T1000 (cell line): ENCODE measurements around the gene AKAP1.

Experiments used
- DNase-seq: peaks from one replicate; lab custom pipeline; 2025; ENCODE audit warnings: mixed read lengths; lab: John Stamatoyannopoulos, UW

AKAP1 gene

DNA sequence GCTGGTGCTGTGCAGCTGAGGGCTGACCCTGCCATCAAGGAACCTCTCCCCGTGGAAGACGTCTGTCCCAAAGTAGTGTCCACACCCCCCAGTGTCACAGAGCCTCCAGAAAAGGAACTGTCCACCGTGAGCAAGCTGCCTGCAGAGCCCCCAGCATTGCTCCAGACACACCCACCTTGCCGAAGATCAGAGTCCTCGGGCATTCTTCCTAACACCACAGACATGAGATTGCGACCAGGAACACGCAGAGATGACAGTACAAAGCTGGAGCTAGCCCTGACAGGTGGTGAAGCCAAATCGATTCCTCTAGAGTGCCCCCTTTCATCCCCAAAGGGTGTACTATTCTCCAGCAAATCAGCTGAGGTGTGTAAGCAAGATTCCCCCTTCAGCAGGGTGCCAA lies 20.5 kb downstream of the AKAP1 start:
- DNase-seq, result no peak

DNA sequence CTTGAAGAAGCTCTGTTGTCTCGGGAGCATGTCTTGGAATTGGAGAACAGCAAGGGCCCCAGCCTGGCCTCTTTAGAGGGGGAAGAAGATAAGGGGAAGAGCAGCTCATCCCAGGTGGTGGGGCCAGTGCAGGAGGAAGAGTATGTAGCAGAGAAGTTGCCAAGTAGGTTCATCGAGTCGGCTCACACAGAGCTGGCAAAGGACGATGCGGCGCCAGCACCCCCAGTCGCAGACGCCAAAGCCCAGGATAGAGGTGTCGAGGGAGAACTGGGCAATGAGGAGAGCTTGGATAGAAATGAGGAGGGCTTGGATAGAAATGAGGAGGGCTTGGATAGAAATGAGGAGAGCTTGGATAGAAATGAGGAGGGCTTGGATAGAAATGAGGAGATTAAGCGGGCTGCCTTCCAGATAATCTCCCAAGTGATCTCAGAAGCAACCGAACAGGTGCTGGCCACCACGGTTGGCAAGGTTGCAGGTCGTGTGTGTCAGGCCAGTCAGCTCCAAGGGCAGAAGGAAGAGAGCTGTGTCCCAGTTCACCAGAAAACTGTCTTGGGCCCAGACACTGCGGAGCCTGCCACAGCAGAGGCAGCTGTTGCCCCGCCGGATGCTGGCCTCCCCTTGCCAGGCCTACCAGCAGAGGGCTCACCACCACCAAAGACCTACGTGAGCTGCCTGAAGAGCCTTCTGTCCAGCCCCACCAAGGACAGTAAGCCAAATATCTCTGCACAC lies 21.2 kb downstream of the AKAP1 start:
- DNase-seq, result no peak

DNA sequence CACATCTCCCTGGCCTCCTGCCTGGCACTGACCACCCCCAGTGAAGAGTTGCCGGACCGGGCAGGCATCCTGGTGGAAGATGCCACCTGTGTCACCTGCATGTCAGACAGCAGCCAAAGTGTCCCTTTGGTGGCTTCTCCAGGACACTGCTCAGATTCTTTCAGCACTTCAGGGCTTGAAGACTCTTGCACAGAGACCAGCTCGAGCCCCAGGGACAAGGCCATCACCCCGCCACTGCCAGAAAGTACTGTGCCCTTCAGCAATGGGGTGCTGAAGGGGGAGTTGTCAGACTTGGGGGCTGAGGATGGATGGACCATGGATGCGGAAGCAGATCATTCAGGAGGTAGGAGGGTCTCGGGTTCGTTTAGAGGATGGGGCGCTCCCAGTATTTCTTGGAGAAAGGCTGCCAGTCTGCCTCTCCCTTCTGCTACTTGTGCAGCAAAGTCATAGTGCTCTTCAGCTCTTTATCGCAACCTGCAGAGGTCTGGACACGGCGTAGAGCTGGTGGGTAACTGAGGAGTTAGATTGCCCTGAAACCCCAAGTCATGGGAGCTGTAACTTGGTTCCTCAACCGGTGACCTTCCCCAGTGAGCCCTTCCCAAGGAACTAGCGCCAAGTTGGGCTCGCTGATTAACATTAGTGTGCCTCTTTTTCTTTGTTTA lies 21.9 kb downstream of the AKAP1 start:
- DNase-seq, result no peak

DNA sequence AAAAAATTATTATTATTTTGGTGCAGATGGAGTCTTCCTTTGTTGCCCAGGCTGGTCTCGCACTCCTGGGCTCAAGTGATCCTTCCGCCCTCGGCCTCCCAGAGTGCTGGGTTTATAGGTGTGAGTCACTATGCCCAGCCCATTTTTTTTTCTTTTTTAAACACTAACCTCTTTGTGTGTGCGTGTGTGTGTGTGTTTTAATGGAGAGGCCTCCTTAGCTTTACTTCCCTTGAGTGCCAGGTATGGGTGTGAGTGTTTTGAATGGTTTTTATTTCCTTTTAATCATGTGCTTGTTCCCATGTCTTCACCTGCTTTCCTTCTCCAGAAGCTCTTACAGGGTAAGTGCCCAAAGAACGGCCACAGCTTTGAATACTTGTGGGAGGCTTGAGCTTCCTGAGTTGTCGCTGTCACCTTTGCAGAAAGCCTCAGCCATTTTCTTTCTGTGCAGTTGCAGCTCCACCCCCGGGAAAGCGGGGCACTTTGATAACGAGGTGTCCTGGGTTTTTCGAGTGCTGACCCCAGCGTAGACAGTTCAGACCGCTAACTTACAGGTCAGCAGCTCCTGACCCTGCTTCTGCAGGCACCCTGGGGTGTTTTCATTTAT lies 22.6 kb downstream of the AKAP1 start:
- DNase-seq, result peak; percentile 62

DNA sequence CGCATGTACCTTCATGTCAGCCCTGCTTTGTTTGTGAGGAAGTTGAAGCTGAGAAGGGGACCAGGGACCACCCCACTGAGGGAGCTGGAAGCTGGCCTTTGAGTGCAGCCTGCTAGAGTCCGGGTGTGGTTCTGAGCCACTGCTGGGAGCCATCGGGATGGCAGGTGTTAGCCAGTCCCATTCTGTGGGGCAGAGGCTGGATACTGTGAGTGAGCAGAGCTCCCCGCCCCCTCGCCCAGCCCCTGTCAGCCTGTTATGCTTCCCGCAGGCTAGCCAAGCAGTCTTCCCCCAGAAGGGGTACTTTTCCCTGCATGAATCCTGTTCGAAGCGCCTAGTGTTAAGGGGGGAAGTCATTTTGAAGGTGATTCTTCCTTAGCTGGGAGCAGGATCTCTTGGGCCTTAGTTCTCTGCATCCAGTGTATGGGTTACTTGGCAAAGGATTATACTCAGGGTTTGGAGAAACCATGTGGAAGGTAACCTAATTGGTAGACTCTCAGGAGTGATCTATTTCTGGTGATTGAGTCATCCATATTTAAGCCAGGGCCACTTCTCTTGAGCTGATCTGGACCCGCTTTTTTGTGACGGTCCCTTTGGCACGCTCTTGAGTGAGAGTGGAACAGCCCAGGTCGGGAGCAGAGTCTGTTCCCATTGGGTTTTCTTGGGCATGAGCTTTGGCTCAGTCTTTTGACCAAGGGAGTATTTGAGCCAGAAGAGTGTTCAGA lies 23.8 kb downstream of the AKAP1 start:
- DNase-seq, result no peak

DNA sequence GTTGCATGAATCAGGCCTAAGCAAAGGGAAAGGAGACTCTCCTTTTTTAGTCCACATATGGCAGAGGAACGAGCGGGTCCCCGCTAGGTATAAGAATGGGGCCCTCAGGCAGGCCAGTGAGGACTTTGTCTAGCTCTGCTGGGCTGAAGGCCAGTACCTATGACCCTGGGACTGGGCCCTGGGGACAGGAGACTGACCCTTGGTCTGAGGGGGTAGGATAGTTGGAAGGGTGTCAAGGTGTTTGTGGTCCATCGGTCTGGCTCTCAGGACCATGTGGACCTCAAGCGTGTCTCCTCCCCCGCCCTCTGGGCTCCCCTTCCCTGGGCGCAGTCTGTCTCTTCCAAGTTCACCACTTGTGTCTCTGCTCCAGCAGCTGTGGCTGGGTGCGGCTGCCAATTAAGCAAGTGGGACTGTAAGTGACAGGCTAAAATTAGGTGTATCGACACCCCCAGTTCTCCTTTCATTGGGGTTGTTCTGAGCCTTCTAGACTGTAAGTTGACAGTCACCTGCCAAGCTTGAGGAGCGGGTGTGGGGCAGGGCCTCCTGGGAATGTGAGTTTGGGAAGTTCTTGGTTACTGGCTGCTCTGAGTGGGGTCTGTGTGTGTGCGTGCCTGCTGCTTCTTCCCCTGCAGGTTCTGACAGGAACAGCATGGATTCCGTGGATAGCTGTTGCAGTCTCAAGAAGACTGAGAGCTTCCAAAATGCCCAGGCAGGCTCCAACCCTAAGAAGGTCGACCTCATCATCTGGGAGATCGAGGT lies 24.5 kb downstream of the AKAP1 start:
- no peak for DNase-seq

DNA sequence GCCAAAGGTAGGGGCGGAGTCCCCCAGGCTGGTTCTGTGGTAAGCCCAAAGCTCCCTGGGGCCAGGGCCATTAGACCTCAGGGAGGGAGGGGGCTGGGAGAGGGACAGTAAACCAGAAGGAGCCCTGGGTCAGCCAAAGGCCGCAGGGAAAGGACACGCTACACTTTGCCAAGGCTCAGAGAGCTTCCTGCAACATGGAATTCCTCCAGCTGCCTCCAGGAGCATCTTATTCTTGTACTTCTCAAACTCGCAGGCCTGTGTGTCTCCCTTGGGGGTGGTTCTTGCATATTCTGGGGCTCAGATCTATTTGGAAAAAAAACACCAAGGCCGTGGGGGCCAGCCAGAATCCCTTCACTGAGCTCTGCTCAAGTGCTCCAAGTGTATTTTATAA lies 25.1 kb downstream of the AKAP1 start:
- no peak for DNase-seq

DNA sequence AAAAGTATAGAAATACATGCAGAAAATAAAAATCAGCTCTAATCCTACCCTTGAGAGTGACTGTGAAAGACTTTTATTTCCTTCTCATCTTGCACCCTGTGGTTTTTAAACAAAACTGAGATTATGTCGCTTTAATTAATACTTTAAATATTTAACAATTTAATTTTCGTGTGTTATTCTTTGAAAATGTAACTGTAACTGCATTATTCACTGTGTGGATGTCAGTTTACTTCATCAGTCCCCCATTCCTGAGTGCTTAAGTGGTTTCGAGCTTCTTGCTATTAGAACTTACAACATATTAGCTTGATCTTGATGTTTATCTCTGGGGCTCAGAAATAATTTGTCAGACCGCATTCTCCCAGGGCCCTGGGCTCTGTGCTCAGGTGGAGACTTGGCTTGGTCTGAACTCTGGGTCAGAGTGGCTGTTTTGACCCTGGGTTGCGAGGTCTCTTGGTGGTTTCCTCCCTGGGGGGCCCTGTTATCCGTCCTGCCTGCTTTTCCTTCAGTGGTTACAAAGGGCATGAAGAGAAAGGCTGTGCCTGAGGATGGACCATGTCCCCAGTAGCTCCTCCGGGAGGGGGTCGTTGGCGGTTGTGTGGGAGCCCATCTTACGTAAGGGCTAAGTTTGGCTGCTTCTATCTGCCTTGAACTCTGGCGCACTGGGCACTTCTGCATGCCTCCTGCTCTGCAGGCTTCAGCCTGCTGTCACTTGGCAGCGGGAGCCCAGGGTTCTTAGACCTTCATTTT lies 25.7 kb downstream of the AKAP1 start:
- no peak for DNase-seq

DNA sequence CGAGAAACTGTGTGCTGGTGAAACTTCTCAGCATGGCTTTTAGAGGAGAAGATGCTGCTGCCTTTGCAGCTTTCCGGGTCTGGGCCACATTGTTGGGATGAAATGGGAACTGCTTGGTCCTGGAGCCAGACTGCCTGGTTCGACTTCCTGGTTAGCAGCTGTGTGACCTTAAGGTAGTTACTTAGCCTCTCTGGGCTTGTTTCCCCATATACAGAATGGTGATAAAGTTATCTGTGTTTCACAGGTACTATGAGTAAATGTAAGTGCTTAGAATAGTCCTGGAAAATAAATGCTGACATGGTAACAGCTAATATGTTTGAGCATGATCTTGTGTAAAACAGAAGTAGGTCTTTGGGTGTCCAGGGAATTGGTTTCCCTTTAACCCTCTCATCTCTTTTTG lies 26.3 kb downstream of the AKAP1 start:
- no peak for DNase-seq

DNA sequence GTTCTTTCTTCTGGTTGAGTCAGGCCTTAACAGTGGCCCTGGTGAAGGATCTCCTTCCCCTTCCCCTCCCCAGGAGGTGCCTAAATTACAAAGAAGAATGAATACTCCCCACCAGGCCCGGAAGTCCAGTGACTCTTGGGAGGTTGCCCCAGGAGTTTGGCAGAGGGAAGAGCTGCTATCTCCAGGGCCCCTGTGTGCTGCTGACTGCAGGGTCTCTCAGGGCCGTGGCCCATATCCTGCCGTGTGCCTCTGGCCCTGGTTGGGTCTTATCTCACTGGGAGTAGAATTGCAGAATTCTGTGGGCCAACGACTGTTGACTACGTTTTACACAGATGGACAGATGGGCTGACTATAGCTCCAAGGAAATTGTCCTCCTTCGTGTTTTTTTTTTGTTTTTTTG lies 28.0 kb downstream of the AKAP1 start:
- no peak for DNase-seq

DNA sequence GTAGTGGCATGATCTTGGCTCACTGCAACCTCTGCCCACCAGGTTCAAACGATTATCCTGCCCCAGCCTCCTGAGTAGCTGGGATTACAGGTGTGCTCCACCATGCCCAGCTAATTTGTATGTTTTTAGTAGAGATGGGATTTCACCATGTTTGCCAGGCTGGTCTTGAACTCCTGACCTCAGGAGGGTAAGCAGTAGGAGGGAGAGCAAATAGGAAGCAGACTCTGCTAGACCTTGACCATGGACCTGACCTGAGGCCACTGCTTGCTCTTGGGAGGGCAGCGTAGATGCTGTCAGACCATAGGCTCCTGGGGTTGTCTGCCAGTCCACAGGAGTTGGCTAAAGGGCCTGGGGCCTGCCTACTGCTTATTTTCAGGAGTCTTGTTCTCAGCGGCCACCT lies 28.6 kb downstream of the AKAP1 start:
- no peak for DNase-seq

DNA sequence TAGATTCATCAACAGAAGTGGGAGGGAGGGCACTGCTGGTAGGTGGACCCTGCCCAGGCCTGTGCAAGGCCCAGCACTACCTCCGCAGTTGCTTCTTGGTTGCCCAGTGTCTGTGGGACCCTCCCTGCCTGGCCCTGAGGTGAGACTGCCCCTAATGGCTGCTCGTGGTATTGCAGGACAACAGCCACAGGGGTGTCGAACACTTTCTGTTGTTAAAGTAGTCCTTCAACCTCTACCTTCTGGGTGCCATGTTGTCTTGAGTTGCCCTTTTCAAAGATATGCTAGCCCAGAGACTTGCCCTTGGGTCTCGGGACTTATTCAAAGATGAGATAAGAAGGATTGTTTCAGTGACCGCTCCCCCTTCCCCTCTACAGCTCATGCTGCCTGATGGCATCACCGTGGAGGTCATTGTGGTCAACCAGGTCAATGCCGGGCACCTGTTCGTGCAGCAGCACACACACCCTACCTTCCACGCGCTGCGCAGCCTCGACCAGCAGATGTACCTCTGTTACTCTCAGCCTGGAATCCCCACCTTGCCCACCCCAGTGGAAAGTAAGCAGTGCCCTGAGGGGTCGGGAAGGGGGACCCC lies 29.1 kb downstream of the AKAP1 start:
- DNase-seq, result no peak

DNA sequence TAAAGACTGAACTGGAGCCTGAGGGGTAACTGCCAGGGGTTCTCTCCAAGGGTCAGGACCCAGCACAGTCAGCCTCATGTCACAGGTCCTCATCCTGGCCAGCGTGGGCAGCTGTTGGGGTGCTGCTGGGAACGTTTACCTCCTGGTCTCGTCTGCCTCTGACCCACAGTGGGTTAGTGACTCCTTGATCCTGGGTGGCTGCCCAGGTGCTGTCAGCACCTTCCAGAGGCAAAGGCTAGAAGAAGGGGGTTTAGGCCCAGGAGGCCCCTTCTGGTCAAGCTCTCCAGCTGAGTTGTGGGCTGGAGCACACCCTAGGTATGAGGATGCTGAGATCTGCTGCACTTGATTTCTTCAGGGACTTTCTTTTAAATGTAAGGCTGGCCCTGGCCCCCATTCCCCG lies 30.3 kb downstream of the AKAP1 start:
- no peak for DNase-seq

DNA sequence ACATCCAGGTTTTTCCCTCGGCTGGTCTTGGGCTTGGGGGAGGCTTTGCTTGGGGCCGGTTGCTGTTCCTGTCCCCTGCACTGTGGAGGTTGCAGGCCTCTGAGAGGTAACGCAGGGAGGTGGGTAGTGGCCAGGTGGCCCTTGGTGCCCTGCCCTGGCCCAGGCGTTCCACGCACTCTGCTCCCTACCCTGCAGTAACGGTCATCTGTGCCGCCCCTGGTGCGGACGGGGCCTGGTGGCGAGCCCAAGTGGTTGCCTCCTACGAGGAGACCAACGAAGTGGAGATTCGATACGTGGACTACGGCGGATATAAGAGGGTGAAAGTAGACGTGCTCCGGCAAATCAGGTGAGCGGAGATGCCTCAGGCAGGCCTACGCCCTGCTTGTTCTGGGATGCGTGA lies 30.9 kb downstream of the AKAP1 start:
- DNase-seq, result no peak

DNA sequence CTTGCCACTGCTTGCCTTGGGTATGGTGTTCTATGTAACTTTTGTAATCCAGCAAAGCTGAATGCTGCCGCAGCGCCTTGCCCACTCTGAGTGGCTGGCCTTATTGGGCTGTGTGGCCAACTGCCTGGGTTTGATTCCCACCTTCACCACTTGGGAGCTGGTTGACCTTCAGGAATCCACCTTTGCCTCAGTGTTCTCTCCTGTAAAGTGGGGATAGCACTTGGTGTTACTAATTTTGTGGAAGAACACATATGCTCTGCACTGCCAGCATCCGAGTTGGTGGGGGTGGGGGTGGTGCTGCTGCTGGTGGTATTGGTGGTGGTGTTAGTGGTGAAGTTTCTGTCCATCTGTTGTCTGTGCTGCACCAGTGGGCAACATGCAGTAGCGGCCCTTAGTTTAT lies 32.8 kb downstream of the AKAP1 start:
- no peak for DNase-seq

DNA sequence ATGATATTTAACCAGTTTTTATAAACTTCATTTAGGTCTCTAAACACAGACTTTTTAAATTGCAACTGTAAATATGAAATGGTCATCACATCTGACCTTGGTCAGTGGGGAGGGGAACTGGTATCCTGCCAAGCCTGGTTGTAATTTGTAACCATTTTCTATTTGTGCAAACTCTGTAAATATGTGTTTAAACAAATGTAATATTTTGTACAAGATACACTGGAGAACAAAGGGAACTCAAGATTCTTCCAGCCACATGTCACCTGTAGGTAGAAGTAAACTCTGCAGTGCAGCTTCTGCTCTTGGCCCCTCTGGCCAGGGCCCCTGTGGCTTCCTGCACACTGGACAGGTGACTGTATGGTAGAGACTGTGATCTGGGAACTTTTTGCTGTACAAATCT lies 35.8 kb downstream of the AKAP1 start:
- no peak for DNase-seq

DNA sequence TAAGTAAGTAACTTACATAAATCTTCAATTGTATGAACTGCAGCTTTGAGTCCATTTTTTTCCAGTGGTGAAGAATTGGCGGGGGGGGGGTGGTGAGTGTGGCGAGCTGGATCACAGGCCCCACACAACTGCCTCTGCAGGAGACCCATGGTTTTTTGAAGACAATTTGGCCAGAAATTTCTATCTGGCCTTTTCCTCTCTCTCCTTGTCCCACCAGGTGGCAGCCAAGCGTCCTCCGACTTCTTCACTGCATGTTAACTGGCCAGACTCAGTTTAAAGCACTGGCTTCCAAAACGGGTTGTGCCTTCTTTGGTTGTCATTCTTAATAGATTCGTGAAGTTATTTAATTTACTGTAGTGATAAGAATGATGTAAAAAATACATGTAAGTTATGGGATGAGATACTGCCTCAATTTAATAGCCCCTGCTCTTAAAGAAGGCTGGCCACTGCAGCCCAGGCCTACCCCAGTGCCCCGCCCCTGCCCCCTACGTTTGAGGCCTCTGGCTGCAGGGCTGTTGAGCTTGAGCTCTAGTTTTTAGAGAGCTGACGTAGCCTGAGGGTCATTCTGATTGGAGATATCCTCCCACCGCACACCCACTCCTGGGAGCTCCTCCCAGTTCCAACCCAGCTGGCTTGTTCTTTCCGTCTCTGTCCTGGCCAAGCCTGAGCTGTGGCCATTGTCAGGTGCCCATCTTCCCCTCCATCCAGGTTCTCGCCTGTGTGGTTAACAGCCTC lies 36.4 kb downstream of the AKAP1 start:
- no peak for DNase-seq

DNA sequence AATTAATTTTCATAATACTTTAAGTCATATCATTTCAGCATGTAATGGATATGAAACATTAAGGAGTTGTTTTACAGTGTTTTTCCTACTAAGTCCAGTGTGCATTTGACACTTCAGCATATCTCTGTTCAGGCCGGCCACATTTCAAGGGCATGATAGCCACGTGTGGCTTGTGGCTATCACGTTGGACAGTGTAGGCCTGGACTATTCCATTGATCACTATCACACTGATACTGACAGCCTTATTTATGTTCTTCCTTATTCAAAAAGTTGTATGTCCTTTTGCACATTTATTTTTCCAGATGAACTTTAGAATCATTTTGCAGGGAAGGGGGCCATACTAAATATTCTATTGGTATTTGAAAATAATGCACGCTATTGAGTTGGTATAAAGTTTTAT lies 39.0 kb downstream of the AKAP1 start:
- no peak for DNase-seq

DNA sequence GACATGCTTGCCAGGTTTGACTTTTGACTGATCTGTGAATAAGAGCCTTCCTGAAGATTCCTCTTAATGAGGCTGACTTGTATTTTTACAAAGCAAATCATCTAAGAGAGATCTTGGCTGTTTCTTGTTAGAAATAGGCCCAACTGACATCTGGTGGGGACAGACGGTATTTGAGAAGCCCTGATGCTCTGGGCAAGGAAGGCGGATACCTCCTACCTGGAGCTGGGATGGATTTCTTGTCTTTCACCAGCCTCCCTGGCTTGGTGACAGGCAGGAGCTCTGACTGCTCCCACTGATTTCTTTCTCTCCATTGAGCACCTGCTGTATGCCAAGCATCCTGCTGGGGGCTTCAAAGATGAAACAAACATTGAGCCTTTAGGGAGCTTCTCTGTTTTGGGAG lies 40.4 kb downstream of the AKAP1 start:
- DNase-seq, result no peak

DNA sequence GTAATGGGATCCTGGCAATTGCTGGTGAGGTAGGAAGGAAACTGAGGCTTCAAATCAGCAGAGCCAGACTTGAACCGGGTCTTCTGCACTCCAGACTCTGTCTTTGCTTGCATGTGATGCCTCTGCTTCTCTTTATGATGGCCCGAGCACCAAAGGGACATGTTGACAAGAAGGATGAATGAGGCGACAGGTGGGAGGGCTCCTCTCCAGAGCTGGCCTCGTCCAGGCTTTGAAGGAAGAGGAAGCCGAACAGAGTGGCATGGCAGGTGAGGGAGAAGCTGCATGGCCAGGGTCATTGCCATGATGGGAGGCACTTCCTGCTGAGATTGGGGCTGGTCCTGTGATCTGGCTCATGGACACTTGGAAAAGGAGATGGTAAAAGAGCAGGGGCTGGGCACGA lies 40.8 kb downstream of the AKAP1 start:
- DNase-seq, result no peak
